Measurements from ENCODE around the gene TIMELESS.
"Not testable (repeated sequence)": the region's sequence is repeated elsewhere in the genome, so short reads cannot be mapped to it uniquely, and the experiment has no call there.

TIMELESS gene

GRCh38 chr12:56448860-56449621 lies at the start of gene TIMELESS:
Gene TIMELESS, minus strand, starts transcription at chr12:56449426. Its CDS starts 15,256 bp downstream, at chr12:56434170.
- peak; percentile 92 for DNase-seq

- peak; percentile 42 for DNase-seq
Observed at GRCh38 chr12:56498126-56498902, 49.1 kb upstream of the TIMELESS start.

GRCh38 chr12:56496704-56497103 lies 47.5 kb upstream of the TIMELESS start:
- not testable (repeated sequence) for DNase-seq

- DNase-seq, result not testable (repeated sequence)
Observed at GRCh38 chr12:56494481-56494880, 45.3 kb upstream of the TIMELESS start.

GRCh38 chr12:56494106-56494415 lies 44.8 kb upstream of the TIMELESS start:
- DNase-seq, result not testable (repeated sequence)

GRCh38 chr12:56493409-56494105 lies 44.3 kb upstream of the TIMELESS start:
- DNase-seq, result not testable (repeated sequence)

GRCh38 chr12:56490360-56490759 lies 41.1 kb upstream of the TIMELESS start:
- DNase-seq, result no peak

- peak; percentile 88 for DNase-seq
Observed at GRCh38 chr12:56488041-56488955, 39.1 kb upstream of the TIMELESS start, which contains the start of gene GLS2. Gene GLS2, minus strand, starts transcription at chr12:56488161. Its CDS starts 43 bp downstream, at chr12:56488118.

- peak; percentile 58 for DNase-seq
Observed at GRCh38 chr12:56487448-56488040, 38.3 kb upstream of the TIMELESS start.

- no peak for DNase-seq
Observed at GRCh38 chr12:56486694-56487093, 37.5 kb upstream of the TIMELESS start.

GRCh38 chr12:56484566-56484965 lies 35.3 kb upstream of the TIMELESS start:
- no peak for DNase-seq

GRCh38 chr12:56479625-56480024 lies 30.4 kb upstream of the TIMELESS start:
- no peak for DNase-seq

- no peak for DNase-seq
Observed at GRCh38 chr12:56477521-56478225, 28.4 kb upstream of the TIMELESS start.

- no peak for DNase-seq
Observed at GRCh38 chr12:56476972-56477432, 27.8 kb upstream of the TIMELESS start.

- DNase-seq, result no peak
Observed at GRCh38 chr12:56476143-56476542, 26.9 kb upstream of the TIMELESS start.

- no peak for DNase-seq
Observed at GRCh38 chr12:56474389-56474788, 25.2 kb upstream of the TIMELESS start.

- DNase-seq, result no peak
Observed at GRCh38 chr12:56469007-56469930, 20.0 kb upstream of the TIMELESS start.

- DNase-seq, result peak; percentile 94
Observed at GRCh38 chr12:56468216-56469006, 19.2 kb upstream of the TIMELESS start, which contains the start of gene SPRYD4. Gene SPRYD4, plus strand, starts transcription at chr12:56468578. Its CDS starts 14 bp downstream, at chr12:56468592.

- DNase-seq, result no peak
Observed at GRCh38 chr12:56462565-56462964, 13.3 kb upstream of the TIMELESS start.
